PC-3 (cell line): ENCODE measurements around the gene FLYWCH2. TPM values are rescaled to one million over a fixed set of nuclear protein-coding genes. Genes with fewer than 3 reads are reported as not detected.

ENCODE experiments used
- ATAC-seq: fragments of 200-7000 bp; cut with Tn5 transposase; 2 replicates; pipeline ENCODE4 v1.9.1; 2020; ENCODE audit warnings: mild to moderate bottlenecking, moderate library complexity
- BruUV-seq: library from RNA; stranded (reverse); fragments of 400-500 nt; replicated peaks from 2 replicates; lab custom pipeline; 2021; lab: Mats Ljungman, UMichigan
- CTCF ChIA-PET: fragments of 300-600 bp; sonication (Branson Sonifier 250); formaldehyde crosslinking; loops from one replicate; lab custom pipeline; 2022; ENCODE audit warnings: antibody characterized with exemption; lab: Charles Lee
- POLR2A ChIA-PET: fragments of 300-600 bp; sonication (Branson Sonifier 250); formaldehyde crosslinking; loops from one replicate; lab custom pipeline; 2022; ENCODE audit warnings: antibody characterized with exemption; ENCODE audit not compliant: unreplicated experiment; lab: Charles Lee
- DNase-seq: peaks from one replicate; pipeline ENCODE4 v3.0.0-alpha.2; 2015
- H2AFZ ChIP-seq: fragments of 300-600 bp; sonication (generic); 2 replicates; pipeline ENCODE4 v1.6.0; 2016; ENCODE audit warnings: antibody characterized with exemption, low read length
- H3F3A ChIP-seq: fragments of 300-600 bp; sonication (generic); one replicate; pipeline ENCODE4 v1.6.0; 2017; ENCODE audit warnings: antibody characterized with exemption, low read length, control low read depth, mild to moderate bottlenecking; ENCODE audit not compliant: unreplicated experiment
- H3K27ac ChIP-seq: fragments of 300-600 bp; sonication (generic); 2 replicates; pipeline ENCODE4 v1.5.1; 2016; ENCODE audit warnings: mild to moderate bottlenecking, low read length
- H3K27me3 ChIP-seq: fragments of 300-600 bp; sonication (generic); 2 replicates; pipeline ENCODE4 v1.6.1; 2016; ENCODE audit warnings: low read length, mixed read lengths
- H3K36me3 ChIP-seq: fragments of 300-600 bp; sonication (generic); 2 replicates; pipeline ENCODE4 v1.6.1; 2016; ENCODE audit warnings: low read depth, mixed run types, low read length, mixed read lengths
- H3K4me1 ChIP-seq: fragments of 300-600 bp; sonication (generic); 2 replicates; pipeline ENCODE4 v1.5.1; 2016; ENCODE audit warnings: low read length; ENCODE audit not compliant: insufficient read depth
- H3K4me2 ChIP-seq: fragments of 300-600 bp; sonication (generic); 2 replicates; pipeline ENCODE4 v1.6.0; 2016; ENCODE audit warnings: low read length
- H3K4me3 ChIP-seq: fragments of 300-600 bp; sonication (generic); 2 replicates; pipeline ENCODE4 v1.5.1; 2016; ENCODE audit warnings: mild to moderate bottlenecking, low read length, mixed read lengths
- H3K79me2 ChIP-seq: fragments of 300-600 bp; sonication (generic); 2 replicates; pipeline ENCODE4 v1.6.1; 2017; ENCODE audit warnings: low read length, mixed read lengths
- H3K9ac ChIP-seq: fragments of 300-600 bp; sonication (generic); 2 replicates; pipeline ENCODE4 v1.6.0; 2016; ENCODE audit warnings: mild to moderate bottlenecking, low read length
- H3K9me2 ChIP-seq: fragments of 300-600 bp; sonication (generic); replicated peaks from 2 replicates; pipeline ENCODE4 v1.6.1; 2016; ENCODE audit warnings: mixed run types, low read length, mixed read lengths
- H3K9me3 ChIP-seq: fragments of 300-600 bp; sonication (generic); 2 replicates; pipeline ENCODE4 v1.6.1; 2016; ENCODE audit warnings: low read length, mixed read lengths
- H4K20me1 ChIP-seq: fragments of 300-600 bp; sonication (generic); 2 replicates; pipeline ENCODE4 v1.6.1; 2016; ENCODE audit warnings: low read length, mixed read lengths
- EZH2 ChIP-seq: fragments of 300-600 bp; sonication (generic); IDR thresholded peaks from one replicate; pipeline ENCODE4 v1.6.1; 2017; ENCODE audit warnings: antibody characterized with exemption, mild to moderate bottlenecking, low read length; ENCODE audit not compliant: unreplicated experiment
- EZH2phosphoT487 ChIP-seq: fragments of 300-600 bp; sonication (generic); IDR thresholded peaks from 2 replicates; pipeline ENCODE4 v1.6.1; 2018; ENCODE audit warnings: mild to moderate bottlenecking, antibody characterized with exemption, low read length, borderline replicate concordance
- intact Hi-C: fragments of 100-400 bp; cut with micrococcal nuclease; formaldehyde crosslinking; loops from 2 replicates; pipeline ENCODE4 v1.9.0; 2023
- total RNA-seq: library from RNA; depleted of rRNA; stranded (reverse); fragments of >200 nt; gene quantifications from 2 replicates; pipeline ENCODE4 v1.2.3, GENCODE V29; 2014
- TF ChIP-seq, protein P1 (sequence below): fragments of 300-600 bp; sonication (generic); conservative IDR thresholded peaks from 2 replicates; pipeline ENCODE4 v1.5.1; 2017; ENCODE audit warnings: antibody characterized with exemption, low read depth, mild to moderate bottlenecking, low read length

The FLYWCH2 gene
- total RNA-seq, 1 experiment from 2014 or later = 100 TPM

DNA sequence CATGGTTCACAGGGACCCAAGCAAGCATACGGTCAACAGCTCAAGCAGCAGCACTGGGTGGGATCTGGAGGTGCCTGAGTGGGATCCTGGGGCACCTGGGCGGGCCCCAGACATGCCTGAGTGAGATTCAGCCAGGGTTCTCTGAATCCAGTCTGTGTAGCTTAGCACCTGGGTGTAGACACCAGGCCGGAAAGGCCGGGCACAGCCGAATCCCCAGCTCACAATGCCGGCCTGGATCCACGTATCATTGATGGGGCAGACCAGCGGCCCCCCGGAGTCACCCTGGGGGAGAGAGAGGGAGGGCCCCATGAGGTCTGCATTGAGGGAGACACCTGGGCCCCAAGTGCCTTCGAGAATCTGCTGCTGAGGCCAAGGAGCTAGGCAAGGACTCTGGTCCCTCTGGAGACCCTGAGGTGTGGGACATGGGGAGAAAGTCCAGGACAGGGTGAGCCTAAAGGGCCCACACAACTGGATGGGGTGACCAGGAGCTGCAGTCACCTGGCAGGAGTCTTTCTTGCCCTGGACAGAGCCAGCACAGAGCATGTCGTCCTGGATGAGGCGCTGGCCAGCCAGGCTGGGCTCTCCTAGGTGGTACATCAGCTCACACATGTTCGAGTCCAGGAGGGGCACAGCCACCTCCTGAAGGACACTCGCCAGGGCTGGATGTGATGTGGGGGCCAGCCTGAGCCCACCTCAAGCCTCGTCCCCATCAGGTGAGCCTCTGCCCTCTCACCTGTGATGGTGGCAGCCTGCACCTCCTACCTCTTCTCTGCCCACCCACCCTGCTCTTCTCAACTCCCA lies 43.2 kb upstream of the FLYWCH2 start:
- Histone ChIP-seq H3K4me3 (no peak overlapping the region), H3K4me1 (peaks cover 22% of the 10 kb centered on the region), H3K4me2 (no peak overlapping the region), H3K79me2 (no peaks in the 10 kb centered on the region), H3K27me3 (no peaks in the 10 kb centered on the region), H4K20me1 (no peaks in the 10 kb centered on the region), H3K9ac (no peak overlapping the region), H3K36me3 (no peaks in the 10 kb centered on the region), H3F3A (no peaks in the 10 kb centered on the region), H2AFZ (no peak overlapping the region), H3K9me3 (no peaks in the 10 kb centered on the region), H3K27ac (peak overlapping the region; percentile 10; the same call in 1 of the 2 replicates), H3K9me2 (no peaks in the 10 kb centered on the region)
- intact Hi-C loops = loop anchor here (1.0 kb wide), 1 partner anchor 28 kb away; no protein-coding TSS in a partner anchor
- ChIA-PET CTCF (interaction anchor here (0.5 to 1.3 kb wide), 3 partner anchors 14 to 43 kb away, joined by 3 to 22 read pairs (median 3); partner anchors contain the start of gene FLYWCH2), POLR2A (no interaction called here)
- no peak for ATAC-seq
- DNase-seq = no peak
- TF ChIP-seq, protein P1, sequence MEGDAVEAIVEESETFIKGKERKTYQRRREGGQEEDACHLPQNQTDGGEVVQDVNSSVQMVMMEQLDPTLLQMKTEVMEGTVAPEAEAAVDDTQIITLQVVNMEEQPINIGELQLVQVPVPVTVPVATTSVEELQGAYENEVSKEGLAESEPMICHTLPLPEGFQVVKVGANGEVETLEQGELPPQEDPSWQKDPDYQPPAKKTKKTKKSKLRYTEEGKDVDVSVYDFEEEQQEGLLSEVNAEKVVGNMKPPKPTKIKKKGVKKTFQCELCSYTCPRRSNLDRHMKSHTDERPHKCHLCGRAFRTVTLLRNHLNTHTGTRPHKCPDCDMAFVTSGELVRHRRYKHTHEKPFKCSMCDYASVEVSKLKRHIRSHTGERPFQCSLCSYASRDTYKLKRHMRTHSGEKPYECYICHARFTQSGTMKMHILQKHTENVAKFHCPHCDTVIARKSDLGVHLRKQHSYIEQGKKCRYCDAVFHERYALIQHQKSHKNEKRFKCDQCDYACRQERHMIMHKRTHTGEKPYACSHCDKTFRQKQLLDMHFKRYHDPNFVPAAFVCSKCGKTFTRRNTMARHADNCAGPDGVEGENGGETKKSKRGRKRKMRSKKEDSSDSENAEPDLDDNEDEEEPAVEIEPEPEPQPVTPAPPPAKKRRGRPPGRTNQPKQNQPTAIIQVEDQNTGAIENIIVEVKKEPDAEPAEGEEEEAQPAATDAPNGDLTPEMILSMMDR = no peak
- no peak for TF ChIP-seq EZH2phosphoT487
- no peak for TF ChIP-seq EZH2
- BruUV-seq = no TSS peak

DNA sequence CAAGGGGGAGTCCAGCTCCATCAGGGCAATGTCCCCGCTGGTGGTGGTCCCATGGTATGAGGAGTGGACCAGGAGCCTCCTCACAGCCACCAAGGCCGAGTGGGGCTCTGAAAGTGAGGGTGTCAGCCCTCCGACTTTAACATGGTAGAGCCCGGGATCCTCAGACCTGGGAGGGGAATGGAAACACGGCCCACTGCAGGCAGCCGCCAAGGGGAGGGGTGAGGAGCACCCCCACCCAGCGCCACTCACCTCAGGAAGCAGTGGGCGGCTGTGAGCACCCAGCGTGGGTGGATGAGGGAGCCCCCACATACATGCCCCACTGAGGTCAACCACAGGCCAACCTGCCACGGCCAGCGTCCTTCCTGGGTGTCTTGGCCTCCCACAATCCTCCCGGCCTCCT lies 42.1 kb upstream of the FLYWCH2 start:
- no peak for TF ChIP-seq EZH2
- no peak for TF ChIP-seq EZH2phosphoT487
- TF ChIP-seq, protein P1 = no peak
- Histone ChIP-seq H3K27me3 (no peaks in the 10 kb centered on the region), H3K4me1 (peaks cover 18% of the 10 kb centered on the region), H2AFZ (no peak overlapping the region), H3K9me2 (no peaks in the 10 kb centered on the region), H4K20me1 (no peaks in the 10 kb centered on the region), H3K79me2 (no peaks in the 10 kb centered on the region), H3K4me2 (no peak overlapping the region), H3K36me3 (no peaks in the 10 kb centered on the region), H3F3A (no peaks in the 10 kb centered on the region), H3K27ac (no peak overlapping the region), H3K9me3 (no peaks in the 10 kb centered on the region), H3K4me3 (no peak overlapping the region), H3K9ac (no peak overlapping the region)
- DNase-seq (no peak), ATAC-seq (no peak)
- no TSS peak for BruUV-seq
- ChIA-PET CTCF (no interaction called here), POLR2A (no interaction called here)
- intact Hi-C loops = no loop called here

DNA sequence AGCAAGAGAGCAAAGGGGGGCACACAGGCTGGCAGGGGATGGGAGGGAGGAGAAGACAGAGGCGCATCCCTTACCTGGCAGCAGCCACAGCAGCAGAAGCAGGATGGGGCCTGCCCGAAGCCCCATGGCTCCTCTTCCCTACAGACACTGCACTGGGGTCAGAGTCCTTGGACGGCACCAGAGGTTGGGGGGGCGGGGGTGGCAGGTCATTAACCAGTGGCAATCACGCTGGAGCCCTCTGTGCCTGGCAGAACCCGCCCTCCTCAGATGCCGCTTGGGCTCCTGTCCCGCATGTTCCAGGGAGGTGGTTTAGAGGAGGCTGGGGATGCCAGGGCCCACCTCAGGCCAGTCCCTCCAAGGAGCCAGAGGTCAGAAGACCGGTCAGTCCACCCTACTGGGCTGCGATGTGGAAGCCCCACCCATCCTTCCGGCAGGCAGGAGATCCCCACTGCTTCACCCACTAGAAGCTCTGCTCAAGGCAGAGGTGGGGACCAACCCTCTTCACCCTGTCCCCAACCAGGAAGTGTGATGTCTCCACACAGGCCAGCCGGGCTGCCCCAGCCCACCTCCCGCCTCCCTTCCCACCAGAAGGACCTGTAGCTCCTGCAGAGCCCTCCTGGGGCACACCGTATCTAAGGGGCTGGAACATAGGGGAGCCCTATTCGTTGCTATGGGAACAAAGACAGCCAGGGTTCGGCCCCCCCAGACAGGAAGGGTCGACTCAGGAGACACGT lies 41.2 kb upstream of the FLYWCH2 start:
- H3K27me3 ChIP-seq = no peaks in the 10 kb centered on the region
- no TSS peak for BruUV-seq
- H3K27ac ChIP-seq = no peak overlapping the region
- H4K20me1 ChIP-seq = no peaks in the 10 kb centered on the region
- H3K9me2 ChIP-seq = no peaks in the 10 kb centered on the region
- no peak for TF ChIP-seq EZH2phosphoT487
- no peak for TF ChIP-seq EZH2
- TF ChIP-seq, protein P1 = no peak
- intact Hi-C loops = no loop called here
- POLR2A ChIA-PET = no interaction called here
- ATAC-seq (no peak), DNase-seq (no peak)
- H3K36me3 ChIP-seq = no peaks in the 10 kb centered on the region
- no peak overlapping the region for H3K4me3 ChIP-seq
- no peaks in the 10 kb centered on the region for H3K79me2 ChIP-seq
- no peak overlapping the region for H2AFZ ChIP-seq
- no peak overlapping the region for H3K4me2 ChIP-seq
- CTCF ChIA-PET = no interaction called here
- H3K9ac ChIP-seq = no peak overlapping the region
- no peaks in the 10 kb centered on the region for H3K9me3 ChIP-seq
- peaks cover 16% of the 10 kb centered on the region for H3K4me1 ChIP-seq
- no peaks in the 10 kb centered on the region for H3F3A ChIP-seq
